Esophagus muscularis mucosa (tissue), 4 donors: ENCODE results near the gene NTM. TPM values are rescaled to one million over a fixed set of nuclear protein-coding genes. Genes with fewer than 3 reads are reported as not detected.

Source experiments
- DNase-seq: peaks from one replicate; pipeline ENCODE4 v3.0.0-alpha.2; 2017; ENCODE audit errors: extremely low spot score
- H3K27ac ChIP-seq, 4 donors: fragments of 200-600 bp; sonication (generic); replicated peaks in 1 of 4; 1 replicate in 3 of 4; 2 replicates in 1 of 4; pipeline ENCODE4 v1.5.1; 2016 to 2019; ENCODE audit warnings: mild to moderate bottlenecking in 1 of 4
- H3K27me3 ChIP-seq, 4 donors: fragments of 200-600 bp; sonication (generic); one replicate each; pipeline versions ENCODE4 v1.5.1 to v1.6.0; 2016 to 2019
- H3K36me3 ChIP-seq, 4 donors: fragments of 200-600 bp; sonication (generic); one replicate each; pipeline ENCODE4 v1.5.1; 2016 to 2019
- H3K4me1 ChIP-seq, 4 donors: fragments of 200-600 bp; sonication (generic); one replicate each; pipeline ENCODE4 v1.5.1; 2016 to 2019
- H3K4me3 ChIP-seq, 4 donors: fragments of 200-600 bp; sonication (generic); 1 replicate in 2 of 4; 2 replicates in 2 of 4; pipeline ENCODE4 v1.5.1; 2016 to 2019; ENCODE audit warnings: mild to moderate bottlenecking in 4 of 4, moderate library complexity in 1 of 4
- H3K9me3 ChIP-seq, 4 donors: fragments of 200-600 bp; sonication (generic); 1 replicate in 3 of 4; 2 replicates in 1 of 4; pipeline ENCODE4 v1.5.1; 2016 to 2019
- CTCF ChIP-seq, 3 experiments: fragments of 200-600 bp in 2 of 3; fragments of 450-650 bp in 1 of 3; sonication (generic) in 2 of 3; IDR thresholded peaks; one replicate each; pipeline ENCODE4 v1.5.1; 2017 to 2019; ENCODE audit warnings: antibody characterized with exemption in 3 of 3, mild to moderate bottlenecking in 2 of 3, moderate library complexity in 1 of 3
- EP300 ChIP-seq: sonication (generic); formaldehyde crosslinking; IDR thresholded peaks from one replicate; pipeline ENCODE4 v1.6.1; 2017; ENCODE audit warnings: antibody characterized with exemption
- POLR2A ChIP-seq: fragments of 450-650 bp; IDR thresholded peaks from one replicate; pipeline ENCODE4 v1.6.1; 2017; ENCODE audit warnings: antibody characterized with exemption, moderate library complexity, mild to moderate bottlenecking, low read depth
- POLR2AphosphoS5 ChIP-seq, 2 donors: sonication (generic); formaldehyde crosslinking; IDR thresholded peaks; one replicate each; pipeline ENCODE4 v1.6.1; 2017; ENCODE audit warnings: antibody characterized with exemption in 2 of 2
- WGBS: methylation state at CpG from one replicate; pipeline ENCODE4 v1.1.5; 2018; 5-methylcytosine and 5-hydroxymethylcytosine counted together
- intact Hi-C: fragments of 100-400 bp; cut with DNase I; formaldehyde crosslinking; loops from one replicate; pipeline ENCODE4 v1.15.1; 2023
- total RNA-seq, 4 donors: library from RNA; depleted of rRNA; stranded (reverse); fragments of >200 nt; gene quantifications; one replicate each; pipeline versions ENCODE4 v1.1.0 to v1.2.1, GENCODE V29; 2016

The NTM gene
- total RNA-seq, 4 donors from 2014 or later: 5.6 to 25.3 (median 8.3) TPM

- no peaks in the 10 kb centered on the region for H3K9me3 ChIP-seq
- TF ChIP-seq CTCF (IDR thresholded peaks at IDR 0.05): no peak
- no peaks in the 10 kb centered on the region for H3K27me3 ChIP-seq
- DNase-seq: no peak
- H3K4me1 ChIP-seq: peaks cover 0 to 26% (median 16%) of the 10 kb centered on the region in 4 donors
- intact Hi-C loops: no loop called here
- peak overlapping the region in 1 of 4 donors; percentile 50 for H3K27ac ChIP-seq
- no peak overlapping the region for H3K4me3 ChIP-seq
- 89% methylated on average over 8 of the region's 8 CpGs for WGBS
- no peaks in the 10 kb centered on the region for H3K36me3 ChIP-seq
These were observed 526.7 kb downstream of the NTM start for GRCh38 chr11:131896978-131897615.

- intact Hi-C loops: no loop called here
- Histone ChIP-seq H3K36me3 (no peaks in the 10 kb centered on the region), H3K4me3 (no peak overlapping the region), H3K27me3 (no peaks in the 10 kb centered on the region), H3K27ac (peak overlapping the region in 1 of 4 donors; percentile 11), H3K4me1 (peaks cover 0 to 34% (median 16%) of the 10 kb centered on the region in 4 donors), H3K9me3 (no peaks in the 10 kb centered on the region)
- WGBS: 37% methylated on average over 5 of the region's 5 CpGs
- no peak for DNase-seq
- TF ChIP-seq POLR2AphosphoS5 (IDR thresholded peaks at IDR 0.05): no peak
- TF ChIP-seq EP300: no peak
- TF ChIP-seq POLR2A: no peak
- no peak for TF ChIP-seq CTCF (IDR thresholded peaks at IDR 0.05)
These were observed 527.5 kb downstream of the NTM start for GRCh38 chr11:131897956-131898355.

- Histone ChIP-seq H3K4me3 (no peak overlapping the region), H3K27me3 (no peaks in the 10 kb centered on the region), H3K36me3 (no peaks in the 10 kb centered on the region), H3K4me1 (peaks cover 0 to 37% (median 16%) of the 10 kb centered on the region in 4 donors), H3K27ac (no peak overlapping the region), H3K9me3 (no peaks in the 10 kb centered on the region)
- WGBS: 96% methylated on average over 7 of the region's 7 CpGs
- no peak for DNase-seq
- TF ChIP-seq POLR2A: no peak
- TF ChIP-seq POLR2AphosphoS5 (IDR thresholded peaks at IDR 0.05): no peak
- no peak for TF ChIP-seq EP300
- TF ChIP-seq CTCF (IDR thresholded peaks at IDR 0.05): no peak
- intact Hi-C loops: no loop called here
These were observed 528.5 kb downstream of the NTM start for GRCh38 chr11:131898949-131899348.

GRCh38 chr11:131899950-131900580 is 529.6 kb downstream of the NTM start:
- intact Hi-C loops: no loop called here
- TF ChIP-seq EP300 (no peak), POLR2AphosphoS5 (IDR thresholded peaks at IDR 0.05) (no peak), CTCF (IDR thresholded peaks at IDR 0.05) (no peak), POLR2A (no peak)
- 71% methylated on average over 6 of the region's 6 CpGs for WGBS

More at GRCh38 chr11:131899950-131900580, 529.6 kb downstream of the NTM start:
- H3K36me3 ChIP-seq: no peaks in the 10 kb centered on the region
- H3K9me3 ChIP-seq: no peaks in the 10 kb centered on the region
- H3K4me1 ChIP-seq: peaks cover 0 to 27% (median 11%) of the 10 kb centered on the region in 4 donors
- H3K27me3 ChIP-seq: no peaks in the 10 kb centered on the region
- no peak for DNase-seq
- H3K4me3 ChIP-seq: no peak overlapping the region
- no peak overlapping the region for H3K27ac ChIP-seq
